Esophagus muscularis mucosa (tissue), 4 donors: ENCODE results near the gene ADGRL4.

Experiments
- EP300 ChIP-seq: sonication (generic); formaldehyde crosslinking; IDR thresholded peaks from one replicate; pipeline ENCODE4 v1.6.1; 2017; ENCODE audit warnings: antibody characterized with exemption
- POLR2A ChIP-seq: fragments of 450-650 bp; IDR thresholded peaks from one replicate; pipeline ENCODE4 v1.6.1; 2017; ENCODE audit warnings: antibody characterized with exemption, moderate library complexity, mild to moderate bottlenecking, low read depth
- POLR2AphosphoS5 ChIP-seq, 2 donors: sonication (generic); formaldehyde crosslinking; IDR thresholded peaks; one replicate each; pipeline ENCODE4 v1.6.1; 2017; ENCODE audit warnings: antibody characterized with exemption in 2 of 2
- TF ChIP-seq, protein P1 (sequence below), 3 experiments: fragments of 200-600 bp in 2 of 3; fragments of 450-650 bp in 1 of 3; sonication (generic) in 2 of 3; IDR thresholded peaks; one replicate each; pipeline ENCODE4 v1.5.1; 2017 to 2019; ENCODE audit warnings: antibody characterized with exemption in 3 of 3, mild to moderate bottlenecking in 2 of 3, moderate library complexity in 1 of 3

DNA sequence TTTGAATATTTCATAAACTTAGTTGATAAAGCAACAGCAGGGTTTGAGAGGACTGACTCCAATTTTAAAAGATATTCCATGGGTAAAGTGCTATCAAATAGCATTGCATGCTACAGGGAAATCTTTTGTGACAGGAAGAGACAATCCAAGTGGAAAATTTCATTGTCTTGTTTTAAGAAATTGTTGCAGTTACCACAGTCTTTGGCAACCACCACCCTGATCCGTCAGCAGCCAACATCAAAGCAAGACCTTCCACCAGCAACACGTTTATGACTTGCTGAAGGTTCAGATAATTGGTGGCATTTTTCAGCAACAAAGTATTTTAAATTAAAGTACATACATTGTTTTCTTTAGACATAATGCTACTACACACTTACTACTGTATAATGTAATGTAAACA is 47.8 kb downstream of the ADGRL4 start:
- TF ChIP-seq EP300 (no peak), POLR2AphosphoS5 (IDR thresholded peaks at IDR 0.05) (no peak), POLR2A (no peak)
- TF ChIP-seq, protein P1, sequence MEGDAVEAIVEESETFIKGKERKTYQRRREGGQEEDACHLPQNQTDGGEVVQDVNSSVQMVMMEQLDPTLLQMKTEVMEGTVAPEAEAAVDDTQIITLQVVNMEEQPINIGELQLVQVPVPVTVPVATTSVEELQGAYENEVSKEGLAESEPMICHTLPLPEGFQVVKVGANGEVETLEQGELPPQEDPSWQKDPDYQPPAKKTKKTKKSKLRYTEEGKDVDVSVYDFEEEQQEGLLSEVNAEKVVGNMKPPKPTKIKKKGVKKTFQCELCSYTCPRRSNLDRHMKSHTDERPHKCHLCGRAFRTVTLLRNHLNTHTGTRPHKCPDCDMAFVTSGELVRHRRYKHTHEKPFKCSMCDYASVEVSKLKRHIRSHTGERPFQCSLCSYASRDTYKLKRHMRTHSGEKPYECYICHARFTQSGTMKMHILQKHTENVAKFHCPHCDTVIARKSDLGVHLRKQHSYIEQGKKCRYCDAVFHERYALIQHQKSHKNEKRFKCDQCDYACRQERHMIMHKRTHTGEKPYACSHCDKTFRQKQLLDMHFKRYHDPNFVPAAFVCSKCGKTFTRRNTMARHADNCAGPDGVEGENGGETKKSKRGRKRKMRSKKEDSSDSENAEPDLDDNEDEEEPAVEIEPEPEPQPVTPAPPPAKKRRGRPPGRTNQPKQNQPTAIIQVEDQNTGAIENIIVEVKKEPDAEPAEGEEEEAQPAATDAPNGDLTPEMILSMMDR (IDR thresholded peaks at IDR 0.05), result no peak
